ENCODE data around the gene RPS6KA1. TPM values are rescaled to one million over a fixed set of nuclear protein-coding genes. Genes with fewer than 3 reads are reported as not detected.

The RPS6KA1 gene
- total and polyA plus RNA-seq, 9 of the 15 experiments (the other 6 are each of a cell fraction or from before 2014, with no cell fraction given) = 2.4 to 61.0 (median 35.5) TPM

DNA sequence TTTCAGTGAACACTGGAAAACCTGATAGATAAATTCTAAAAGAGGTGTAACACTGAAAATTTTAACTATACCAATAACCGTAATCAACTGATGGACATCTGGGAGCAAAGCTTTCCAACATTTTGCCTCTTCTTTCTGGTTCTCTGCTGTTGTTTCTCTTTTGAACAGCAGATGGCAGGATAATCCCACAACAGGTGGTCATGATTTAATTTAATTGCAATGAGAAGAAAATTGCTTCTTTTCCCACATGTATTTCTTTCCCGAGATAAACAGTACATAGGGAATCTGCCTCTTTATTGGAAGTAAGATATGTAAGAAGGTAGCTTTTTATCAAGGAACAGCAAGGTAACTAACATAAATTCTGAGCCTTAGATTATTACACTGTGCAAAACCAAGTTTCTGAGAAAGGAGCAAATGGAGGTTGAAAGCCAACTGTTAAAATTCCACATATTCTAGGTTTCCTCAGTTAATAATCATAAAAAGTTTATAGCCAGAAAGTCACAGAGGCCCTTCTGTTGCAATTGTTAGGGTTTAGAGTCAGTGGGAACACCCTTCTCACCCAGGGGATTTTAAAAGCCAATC lies 72.9 kb downstream of the RPS6KA1 start (continued):
- TF ChIP-seq, protein P1, sequence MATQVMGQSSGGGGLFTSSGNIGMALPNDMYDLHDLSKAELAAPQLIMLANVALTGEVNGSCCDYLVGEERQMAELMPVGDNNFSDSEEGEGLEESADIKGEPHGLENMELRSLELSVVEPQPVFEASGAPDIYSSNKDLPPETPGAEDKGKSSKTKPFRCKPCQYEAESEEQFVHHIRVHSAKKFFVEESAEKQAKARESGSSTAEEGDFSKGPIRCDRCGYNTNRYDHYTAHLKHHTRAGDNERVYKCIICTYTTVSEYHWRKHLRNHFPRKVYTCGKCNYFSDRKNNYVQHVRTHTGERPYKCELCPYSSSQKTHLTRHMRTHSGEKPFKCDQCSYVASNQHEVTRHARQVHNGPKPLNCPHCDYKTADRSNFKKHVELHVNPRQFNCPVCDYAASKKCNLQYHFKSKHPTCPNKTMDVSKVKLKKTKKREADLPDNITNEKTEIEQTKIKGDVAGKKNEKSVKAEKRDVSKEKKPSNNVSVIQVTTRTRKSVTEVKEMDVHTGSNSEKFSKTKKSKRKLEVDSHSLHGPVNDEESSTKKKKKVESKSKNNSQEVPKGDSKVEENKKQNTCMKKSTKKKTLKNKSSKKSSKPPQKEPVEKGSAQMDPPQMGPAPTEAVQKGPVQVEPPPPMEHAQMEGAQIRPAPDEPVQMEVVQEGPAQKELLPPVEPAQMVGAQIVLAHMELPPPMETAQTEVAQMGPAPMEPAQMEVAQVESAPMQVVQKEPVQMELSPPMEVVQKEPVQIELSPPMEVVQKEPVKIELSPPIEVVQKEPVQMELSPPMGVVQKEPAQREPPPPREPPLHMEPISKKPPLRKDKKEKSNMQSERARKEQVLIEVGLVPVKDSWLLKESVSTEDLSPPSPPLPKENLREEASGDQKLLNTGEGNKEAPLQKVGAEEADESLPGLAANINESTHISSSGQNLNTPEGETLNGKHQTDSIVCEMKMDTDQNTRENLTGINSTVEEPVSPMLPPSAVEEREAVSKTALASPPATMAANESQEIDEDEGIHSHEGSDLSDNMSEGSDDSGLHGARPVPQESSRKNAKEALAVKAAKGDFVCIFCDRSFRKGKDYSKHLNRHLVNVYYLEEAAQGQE (IDR thresholded peaks at IDR 0.05; ENCODE audit: borderline replicate concordance) = peak; percentile 96
- TF ChIP-seq, protein P1 (CRISPR knock-in tag; IDR thresholded peaks at IDR 0.05; ENCODE audit: low read depth) = no peak
- TF ChIP-seq, protein P2, sequence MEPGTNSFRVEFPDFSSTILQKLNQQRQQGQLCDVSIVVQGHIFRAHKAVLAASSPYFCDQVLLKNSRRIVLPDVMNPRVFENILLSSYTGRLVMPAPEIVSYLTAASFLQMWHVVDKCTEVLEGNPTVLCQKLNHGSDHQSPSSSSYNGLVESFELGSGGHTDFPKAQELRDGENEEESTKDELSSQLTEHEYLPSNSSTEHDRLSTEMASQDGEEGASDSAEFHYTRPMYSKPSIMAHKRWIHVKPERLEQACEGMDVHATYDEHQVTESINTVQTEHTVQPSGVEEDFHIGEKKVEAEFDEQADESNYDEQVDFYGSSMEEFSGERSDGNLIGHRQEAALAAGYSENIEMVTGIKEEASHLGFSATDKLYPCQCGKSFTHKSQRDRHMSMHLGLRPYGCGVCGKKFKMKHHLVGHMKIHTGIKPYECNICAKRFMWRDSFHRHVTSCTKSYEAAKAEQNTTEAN (CRISPR knock-in tag; IDR thresholded peaks at IDR 0.05) = no peak
- TF ChIP-seq XRCC5 (IDR thresholded peaks at IDR 0.05; ENCODE audit: low read depth, low read length) (no peak), RB1 (IDR thresholded peaks at IDR 0.05; ENCODE audit: low read depth) (0 out of 2 replicates have a peak, but pooled peaks have one; percentile 55), FOXK2 (conservative IDR thresholded peaks at IDR 0.05 in 1 of 2, IDR thresholded peaks at IDR 0.05 in 1 of 2; ENCODE audit: low read depth in 2 of 2) (peak in 1 of 2 experiments; percentile 54; a peak in 2 of 4 replicates), HSF4 (CRISPR knock-in tag; IDR thresholded peaks at IDR 0.05; ENCODE audit: borderline replicate concordance) (no peak), FOXP1 (CRISPR knock-in tag; IDR thresholded peaks at IDR 0.05) (no peak), GABPA (tag; conservative IDR thresholded peaks at IDR 0.05; ENCODE audit: low read depth) (no peak), ELF4 (CRISPR knock-in tag; IDR thresholded peaks at IDR 0.05) (no peak), KLF16 (IDR thresholded peaks at IDR 0.05) (peak; percentile 41; the same call in 1 of the 2 replicates), SMARCB1 (IDR thresholded peaks at IDR 0.05; ENCODE audit: insufficient read length, low read depth) (no peak)
- TF ChIP-seq, protein P3, sequence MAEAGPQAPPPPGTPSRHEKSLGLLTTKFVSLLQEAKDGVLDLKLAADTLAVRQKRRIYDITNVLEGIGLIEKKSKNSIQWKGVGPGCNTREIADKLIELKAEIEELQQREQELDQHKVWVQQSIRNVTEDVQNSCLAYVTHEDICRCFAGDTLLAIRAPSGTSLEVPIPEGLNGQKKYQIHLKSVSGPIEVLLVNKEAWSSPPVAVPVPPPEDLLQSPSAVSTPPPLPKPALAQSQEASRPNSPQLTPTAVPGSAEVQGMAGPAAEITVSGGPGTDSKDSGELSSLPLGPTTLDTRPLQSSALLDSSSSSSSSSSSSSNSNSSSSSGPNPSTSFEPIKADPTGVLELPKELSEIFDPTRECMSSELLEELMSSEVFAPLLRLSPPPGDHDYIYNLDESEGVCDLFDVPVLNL (CRISPR knock-in tag; IDR thresholded peaks at IDR 0.05; ENCODE audit: low read depth) = no peak
- TF ChIP-seq, protein P4, sequence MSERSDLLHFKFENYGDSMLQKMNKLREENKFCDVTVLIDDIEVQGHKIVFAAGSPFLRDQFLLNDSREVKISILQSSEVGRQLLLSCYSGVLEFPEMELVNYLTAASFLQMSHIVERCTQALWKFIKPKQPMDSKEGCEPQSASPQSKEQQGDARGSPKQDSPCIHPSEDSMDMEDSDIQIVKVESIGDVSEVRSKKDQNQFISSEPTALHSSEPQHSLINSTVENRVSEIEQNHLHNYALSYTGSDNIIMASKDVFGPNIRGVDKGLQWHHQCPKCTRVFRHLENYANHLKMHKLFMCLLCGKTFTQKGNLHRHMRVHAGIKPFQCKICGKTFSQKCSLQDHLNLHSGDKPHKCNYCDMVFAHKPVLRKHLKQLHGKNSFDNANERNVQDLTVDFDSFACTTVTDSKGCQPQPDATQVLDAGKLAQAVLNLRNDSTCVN (CRISPR knock-in tag; IDR thresholded peaks at IDR 0.05) = no peak
